Measurements from ENCODE around the gene DIAPH1.

The DIAPH1 gene

DNA sequence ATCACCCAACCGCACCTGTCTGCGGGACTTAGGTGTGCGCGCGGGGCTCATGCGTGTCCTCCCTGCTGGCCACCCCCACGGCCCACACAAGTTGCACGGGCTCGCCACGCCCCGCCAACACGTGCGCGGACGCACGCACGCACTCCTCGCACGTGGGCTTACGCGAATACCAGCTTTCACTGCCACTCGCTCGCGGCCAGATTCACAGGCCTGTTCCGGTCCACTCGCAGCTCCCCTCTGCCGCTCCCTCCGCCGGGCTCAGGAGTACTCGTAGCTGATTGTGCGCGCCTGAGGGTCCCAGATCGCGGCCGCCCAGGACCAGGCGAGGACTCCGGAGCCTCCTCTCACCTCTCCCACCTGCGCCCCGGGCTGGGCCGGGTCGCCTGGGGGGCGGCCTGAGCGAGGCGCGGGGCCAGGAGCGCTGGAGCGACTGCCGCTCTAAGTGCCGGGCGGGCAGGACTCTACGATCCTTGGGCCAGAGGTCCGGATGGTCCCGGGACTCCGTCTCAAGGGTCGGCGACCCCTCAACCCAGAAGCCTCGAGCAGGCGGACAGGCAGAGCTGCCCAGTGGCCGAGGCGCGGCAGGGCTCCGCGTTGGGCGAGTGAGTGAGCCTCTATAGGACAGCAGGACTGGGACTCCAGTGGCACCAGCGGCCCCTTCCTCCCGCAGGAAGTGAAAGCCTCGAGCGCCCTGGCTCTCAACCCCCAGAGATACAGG, 126.5 kb downstream of the DIAPH1 start:
- no peak overlapping the region for H3K4me3 Mint-ChIP-seq
- peak overlapping the region in 1 of 3 experiments; percentile 96 for H3K27ac Mint-ChIP-seq
- H3K9me3 Mint-ChIP-seq, result peaks cover 24% of the 10 kb centered on the region
- H3K27me3 Mint-ChIP-seq (ENCODE audit: low read depth), result no peaks in the 10 kb centered on the region
- peaks cover 67% of the 10 kb centered on the region for H3K36me3 Mint-ChIP-seq (ENCODE audit: low read depth)
- TF ChIP-seq, protein P1, sequence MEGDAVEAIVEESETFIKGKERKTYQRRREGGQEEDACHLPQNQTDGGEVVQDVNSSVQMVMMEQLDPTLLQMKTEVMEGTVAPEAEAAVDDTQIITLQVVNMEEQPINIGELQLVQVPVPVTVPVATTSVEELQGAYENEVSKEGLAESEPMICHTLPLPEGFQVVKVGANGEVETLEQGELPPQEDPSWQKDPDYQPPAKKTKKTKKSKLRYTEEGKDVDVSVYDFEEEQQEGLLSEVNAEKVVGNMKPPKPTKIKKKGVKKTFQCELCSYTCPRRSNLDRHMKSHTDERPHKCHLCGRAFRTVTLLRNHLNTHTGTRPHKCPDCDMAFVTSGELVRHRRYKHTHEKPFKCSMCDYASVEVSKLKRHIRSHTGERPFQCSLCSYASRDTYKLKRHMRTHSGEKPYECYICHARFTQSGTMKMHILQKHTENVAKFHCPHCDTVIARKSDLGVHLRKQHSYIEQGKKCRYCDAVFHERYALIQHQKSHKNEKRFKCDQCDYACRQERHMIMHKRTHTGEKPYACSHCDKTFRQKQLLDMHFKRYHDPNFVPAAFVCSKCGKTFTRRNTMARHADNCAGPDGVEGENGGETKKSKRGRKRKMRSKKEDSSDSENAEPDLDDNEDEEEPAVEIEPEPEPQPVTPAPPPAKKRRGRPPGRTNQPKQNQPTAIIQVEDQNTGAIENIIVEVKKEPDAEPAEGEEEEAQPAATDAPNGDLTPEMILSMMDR (IDR thresholded peaks at IDR 0.05; ENCODE audit: unreplicated experiment in 3 of 3), result no peak
- H3K4me1 Mint-ChIP-seq, result peaks cover 49% of the 10 kb centered on the region

- TF ChIP-seq, protein P1 (IDR thresholded peaks at IDR 0.05; ENCODE audit: unreplicated experiment in 3 of 3), result no peak
- Mint-ChIP-seq H3K27ac (no peak overlapping the region), H3K9me3 (peaks cover 32% of the 10 kb centered on the region), H3K4me3 (no peak overlapping the region), H3K4me1 (peaks cover 43% of the 10 kb centered on the region), H3K36me3 (ENCODE audit: low read depth) (peaks cover 68% of the 10 kb centered on the region), H3K27me3 (ENCODE audit: low read depth) (no peaks in the 10 kb centered on the region)
Observed at GRCh38 chr5:141491323-141492167, 127.3 kb downstream of the DIAPH1 start.

DNA sequence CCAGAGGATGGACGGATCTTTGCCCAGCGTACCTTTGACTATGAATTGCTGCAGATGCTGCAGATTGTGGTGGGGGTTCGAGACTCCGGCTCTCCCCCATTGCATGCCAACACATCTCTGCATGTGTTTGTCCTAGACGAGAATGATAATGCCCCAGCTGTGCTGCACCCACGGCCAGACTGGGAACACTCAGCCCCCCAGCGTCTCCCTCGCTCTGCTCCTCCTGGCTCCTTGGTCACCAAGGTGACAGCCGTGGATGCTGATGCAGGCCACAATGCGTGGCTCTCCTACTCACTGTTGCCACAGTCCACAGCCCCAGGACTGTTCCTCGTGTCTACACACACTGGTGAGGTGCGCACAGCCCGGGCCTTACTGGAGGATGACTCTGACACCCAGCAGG, 128.0 kb downstream of the DIAPH1 start:
- Mint-ChIP-seq H3K4me3 (no peak overlapping the region), H3K9me3 (peaks cover 36% of the 10 kb centered on the region), H3K4me1 (peaks cover 35% of the 10 kb centered on the region), H3K27ac (no peak overlapping the region), H3K27me3 (ENCODE audit: low read depth) (no peaks in the 10 kb centered on the region), H3K36me3 (ENCODE audit: low read depth) (peaks cover 72% of the 10 kb centered on the region)
- TF ChIP-seq, protein P1 (IDR thresholded peaks at IDR 0.05; ENCODE audit: unreplicated experiment in 3 of 3), result no peak

- Mint-ChIP-seq H3K9me3 (peaks cover 38% of the 10 kb centered on the region), H3K27me3 (ENCODE audit: low read depth) (no peaks in the 10 kb centered on the region), H3K27ac (no peak overlapping the region), H3K4me3 (no peak overlapping the region), H3K4me1 (peaks cover 32% of the 10 kb centered on the region), H3K36me3 (ENCODE audit: low read depth) (peaks cover 77% of the 10 kb centered on the region)
- TF ChIP-seq, protein P1 (IDR thresholded peaks at IDR 0.05; ENCODE audit: unreplicated experiment in 3 of 3), result no peak
Observed at GRCh38 chr5:141490271-141490670, 128.5 kb downstream of the DIAPH1 start.

- H3K27ac Mint-ChIP-seq, result no peak overlapping the region
- peaks cover 33% of the 10 kb centered on the region for H3K4me1 Mint-ChIP-seq
- H3K36me3 Mint-ChIP-seq (ENCODE audit: low read depth), result peaks cover 81% of the 10 kb centered on the region
- no peaks in the 10 kb centered on the region for H3K27me3 Mint-ChIP-seq (ENCODE audit: low read depth)
- TF ChIP-seq, protein P1 (IDR thresholded peaks at IDR 0.05; ENCODE audit: unreplicated experiment in 3 of 3), result no peak
- H3K4me3 Mint-ChIP-seq, result no peak overlapping the region
- peaks cover 38% of the 10 kb centered on the region for H3K9me3 Mint-ChIP-seq
Observed at GRCh38 chr5:141489841-141490240, 129.0 kb downstream of the DIAPH1 start.

Data from nephron (organoid).